ENCODE measurements around the gene MYCL.
A peak's percentile ranks its signal among the peaks of the same experiment; 100 is the strongest.
"Not testable (repeated sequence)": the region's sequence is repeated elsewhere in the genome, so short reads cannot be mapped to it uniquely, and the experiment has no call there.

The MYCL gene

DNA sequence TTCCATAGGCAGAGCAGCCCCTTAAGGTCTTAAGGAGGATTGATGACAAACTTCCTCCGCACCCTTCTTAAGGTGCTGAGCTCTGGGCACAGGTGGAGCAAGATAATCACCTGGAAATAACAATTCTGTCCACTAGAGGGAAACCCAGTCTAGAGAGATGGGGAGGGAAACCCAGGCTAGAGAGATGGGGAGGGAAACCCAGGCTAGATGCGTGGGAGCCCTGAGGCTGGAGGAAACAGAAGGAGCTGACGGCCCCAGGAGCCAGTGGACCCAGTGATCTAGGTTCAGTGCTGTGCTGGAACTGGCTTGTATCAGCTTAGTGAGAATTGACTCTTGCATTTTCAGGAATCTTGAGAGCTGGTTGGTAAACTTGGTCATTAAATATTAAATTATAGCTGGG, 17.8 kb upstream of the MYCL start:
- H3K4me3 ChIP-seq (ENCODE audit: low read depth in 1 of 5, low read length in 5 of 5), result no peak overlapping the region
- peaks cover 0 to 10% (median 5%) of the 10 kb centered on the region in 5 donors for H3K4me1 ChIP-seq (ENCODE audit: control insufficient read depth in 5 of 5, insufficient read depth in 5 of 5, low read length in 5 of 5)
- no peak overlapping the region for H3K27ac ChIP-seq (ENCODE audit: low read depth, low read length)

DNA sequence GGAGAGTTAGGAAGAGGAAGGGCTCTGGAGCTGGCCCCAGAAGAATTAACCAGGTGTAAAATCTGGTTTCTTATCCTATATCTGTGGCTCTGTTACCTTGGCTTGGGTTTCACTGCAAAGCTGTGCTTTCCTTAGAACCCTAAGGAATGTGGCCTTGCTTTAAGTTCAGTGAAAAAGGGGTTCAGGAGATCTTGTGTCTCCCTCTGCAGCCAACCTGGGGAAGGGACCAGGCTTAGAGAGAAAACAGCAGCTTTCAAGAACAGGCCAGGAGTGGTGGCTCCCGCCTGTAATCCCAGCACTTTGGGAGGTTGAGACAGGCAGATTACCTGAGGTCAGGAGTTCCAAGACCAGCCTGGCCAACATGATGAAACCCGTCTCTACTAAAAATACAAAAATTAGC, 16.1 kb upstream of the MYCL start:
- no peaks in the 10 kb centered on the region for H3K36me3 ChIP-seq (ENCODE audit: control insufficient read depth in 5 of 5, insufficient read depth in 5 of 5, low read length in 5 of 5)
- H3K4me1 ChIP-seq (ENCODE audit: control insufficient read depth in 5 of 5, insufficient read depth in 5 of 5, low read length in 5 of 5), result peaks cover 0 to 10% (median 5%) of the 10 kb centered on the region in 5 donors
- H3K9ac ChIP-seq (ENCODE audit: low read length in 5 of 5), result no peak overlapping the region
- H3K27ac ChIP-seq (ENCODE audit: low read depth, low read length), result no peak overlapping the region
- H3K9me3 ChIP-seq (ENCODE audit: control insufficient read depth in 5 of 5, low read length in 5 of 5), result no peaks in the 10 kb centered on the region
- H3K4me3 ChIP-seq (ENCODE audit: low read depth in 1 of 5, low read length in 5 of 5), result no peak overlapping the region
- peaks cover 0 to 11% (median 5%) of the 10 kb centered on the region in 5 donors for H3K27me3 ChIP-seq (ENCODE audit: control insufficient read depth in 5 of 5, insufficient read depth in 4 of 5, low read length in 5 of 5)

More for the DNA sequence above, 17.8 kb upstream of the MYCL start:
- H3K36me3 ChIP-seq (ENCODE audit: control insufficient read depth in 5 of 5, insufficient read depth in 5 of 5, low read length in 5 of 5), result no peaks in the 10 kb centered on the region
- no peaks in the 10 kb centered on the region for H3K9me3 ChIP-seq (ENCODE audit: control insufficient read depth in 5 of 5, low read length in 5 of 5)
- H3K9ac ChIP-seq (ENCODE audit: low read length in 5 of 5), result no peak overlapping the region
- peaks cover 0 to 11% (median 8%) of the 10 kb centered on the region in 5 donors for H3K27me3 ChIP-seq (ENCODE audit: control insufficient read depth in 5 of 5, insufficient read depth in 4 of 5, low read length in 5 of 5)

DNA sequence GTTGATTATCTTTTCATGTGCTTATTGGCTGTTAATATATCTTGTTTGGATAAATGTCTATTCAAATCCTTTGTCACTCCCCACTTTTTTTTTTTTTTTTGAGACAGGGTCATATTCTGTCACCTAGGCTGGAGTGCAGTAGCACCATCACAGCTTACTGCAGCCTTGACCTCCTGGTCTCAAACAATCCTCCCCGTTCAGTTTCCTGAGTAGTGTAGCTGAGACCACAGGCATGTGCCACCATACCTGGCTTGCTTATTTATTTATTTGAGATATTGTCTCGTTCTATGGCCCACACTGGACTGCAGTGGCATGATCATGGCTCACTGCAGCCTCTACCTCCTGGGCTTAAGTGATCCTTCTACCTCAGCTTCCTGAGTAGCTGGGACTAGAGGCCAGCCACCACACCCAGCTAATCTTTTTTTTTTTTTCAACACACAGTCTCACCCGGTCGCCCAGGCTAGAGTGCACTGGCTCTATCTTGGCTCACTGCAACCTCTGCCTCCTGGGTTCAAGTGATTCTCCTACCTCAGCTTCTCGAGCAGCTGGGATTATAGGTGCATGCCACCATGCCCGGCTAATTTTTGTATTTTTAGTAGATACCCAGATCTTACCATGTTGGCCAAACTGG, 13.9 kb upstream of the MYCL start:
- H3K27me3 ChIP-seq (ENCODE audit: control insufficient read depth in 5 of 5, insufficient read depth in 4 of 5, low read length in 5 of 5), result peaks cover 0 to 4% (median 0%) of the 10 kb centered on the region in 5 donors
- no peaks in the 10 kb centered on the region for H3K4me1 ChIP-seq (ENCODE audit: control insufficient read depth in 5 of 5, insufficient read depth in 5 of 5, low read length in 5 of 5)
- H3K9me3 ChIP-seq (ENCODE audit: control insufficient read depth in 5 of 5, low read length in 5 of 5), result no peaks in the 10 kb centered on the region
- H3K27ac ChIP-seq (ENCODE audit: low read depth, low read length), result no peak overlapping the region
- no peak overlapping the region for H3K4me3 ChIP-seq (ENCODE audit: low read depth in 1 of 5, low read length in 5 of 5)
- H3K36me3 ChIP-seq (ENCODE audit: control insufficient read depth in 5 of 5, insufficient read depth in 5 of 5, low read length in 5 of 5), result no peaks in the 10 kb centered on the region
- H3K9ac ChIP-seq (ENCODE audit: low read length in 5 of 5), result no peak overlapping the region

DNA sequence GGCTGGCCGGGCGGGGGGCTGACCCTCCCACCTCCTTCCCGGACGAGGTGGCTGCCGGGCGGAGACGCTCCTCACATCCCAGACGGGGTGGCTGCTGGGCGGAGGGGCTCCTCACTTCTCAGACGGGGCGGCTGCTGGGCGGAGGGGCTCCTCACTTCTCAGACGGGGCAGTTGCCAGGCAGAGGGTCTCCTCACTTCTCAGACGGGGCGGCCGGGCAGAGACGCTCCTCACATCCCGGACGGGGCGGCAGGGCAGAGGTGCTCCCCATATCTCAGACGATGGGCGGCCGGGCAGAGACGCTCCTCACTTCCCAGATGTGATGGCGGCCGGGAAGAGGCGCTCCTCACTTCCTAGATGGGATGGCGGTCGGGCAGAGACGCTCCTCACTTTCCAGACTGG, 11.4 kb upstream of the MYCL start:
- not testable (repeated sequence) for H3K4me3 ChIP-seq (ENCODE audit: low read depth in 1 of 5, low read length in 5 of 5); H3K27me3 ChIP-seq (ENCODE audit: control insufficient read depth in 5 of 5, insufficient read depth in 4 of 5, low read length in 5 of 5); H3K27ac ChIP-seq (ENCODE audit: low read depth, low read length)

DNA sequence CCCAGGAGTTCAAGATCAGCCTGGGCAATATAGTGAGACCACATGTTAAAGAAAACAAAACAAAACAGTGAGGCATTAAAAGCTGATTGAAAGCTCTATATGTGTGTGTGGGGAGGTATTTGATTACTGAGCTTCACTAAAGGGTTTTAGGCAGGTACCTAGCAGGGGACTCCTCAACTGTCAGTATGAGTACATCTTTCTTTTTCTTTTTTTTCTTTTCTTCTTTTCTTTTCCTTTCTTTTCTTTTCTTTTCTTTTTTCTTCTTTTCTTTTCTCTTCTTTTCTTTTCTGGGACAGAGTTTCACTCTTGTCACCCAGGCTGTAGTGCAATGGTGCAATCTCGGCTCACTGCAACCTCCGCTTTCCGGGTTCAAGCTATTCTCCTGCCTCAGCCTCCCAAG, 8.5 kb upstream of the MYCL start:
- Histone ChIP-seq H3K27ac (ENCODE audit: low read depth, low read length) (no peak overlapping the region), H3K36me3 (ENCODE audit: control insufficient read depth in 5 of 5, insufficient read depth in 5 of 5, low read length in 5 of 5) (no peaks in the 10 kb centered on the region), H3K27me3 (ENCODE audit: control insufficient read depth in 5 of 5, insufficient read depth in 4 of 5, low read length in 5 of 5) (peaks cover 0 to 6% (median 3%) of the 10 kb centered on the region in 5 donors), H3K9me3 (ENCODE audit: control insufficient read depth in 5 of 5, low read length in 5 of 5) (peaks cover 0 to 7% (median 3%) of the 10 kb centered on the region in 5 donors), H3K9ac (ENCODE audit: low read length in 5 of 5) (no peak overlapping the region), H3K4me3 (ENCODE audit: low read depth in 1 of 5, low read length in 5 of 5) (no peak overlapping the region), H3K4me1 (ENCODE audit: control insufficient read depth in 5 of 5, insufficient read depth in 5 of 5, low read length in 5 of 5) (no peaks in the 10 kb centered on the region)

More for the DNA sequence above, 11.4 kb upstream of the MYCL start:
- H3K4me1 ChIP-seq (ENCODE audit: control insufficient read depth in 5 of 5, insufficient read depth in 5 of 5, low read length in 5 of 5); H3K9ac ChIP-seq (ENCODE audit: low read length in 5 of 5); H3K36me3 ChIP-seq (ENCODE audit: control insufficient read depth in 5 of 5, insufficient read depth in 5 of 5, low read length in 5 of 5); H3K9me3 ChIP-seq (ENCODE audit: control insufficient read depth in 5 of 5, low read length in 5 of 5): not testable (repeated sequence)

DNA sequence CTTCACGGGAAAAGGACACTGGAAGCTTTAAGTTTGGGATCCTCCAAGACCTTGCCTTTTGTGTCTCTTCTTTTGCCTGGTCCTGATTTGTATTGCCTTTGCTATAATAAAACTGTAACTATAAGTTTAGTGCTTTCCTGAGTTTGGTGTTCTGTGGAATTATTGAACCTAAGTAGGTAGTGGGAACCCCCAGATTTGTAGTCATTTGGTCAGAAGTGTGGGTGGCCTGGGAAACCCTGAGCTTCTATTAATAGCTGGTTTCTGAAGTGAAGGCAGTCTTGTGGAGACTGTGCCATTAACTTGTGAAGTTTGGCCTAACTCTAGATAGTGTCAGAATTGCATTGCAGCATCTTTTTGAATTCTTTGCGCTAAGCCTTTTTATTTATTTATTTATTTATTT, 6.8 kb upstream of the MYCL start:
- Histone ChIP-seq H3K27ac (ENCODE audit: low read depth, low read length) (no peak overlapping the region), H3K4me1 (ENCODE audit: control insufficient read depth in 5 of 5, insufficient read depth in 5 of 5, low read length in 5 of 5) (no peaks in the 10 kb centered on the region), H3K36me3 (ENCODE audit: control insufficient read depth in 5 of 5, insufficient read depth in 5 of 5, low read length in 5 of 5) (no peaks in the 10 kb centered on the region), H3K9me3 (ENCODE audit: control insufficient read depth in 5 of 5, low read length in 5 of 5) (peaks cover 0 to 7% (median 3%) of the 10 kb centered on the region in 5 donors), H3K4me3 (ENCODE audit: low read depth in 1 of 5, low read length in 5 of 5) (no peak overlapping the region), H3K27me3 (ENCODE audit: control insufficient read depth in 5 of 5, insufficient read depth in 4 of 5, low read length in 5 of 5) (peaks cover 0 to 9% (median 4%) of the 10 kb centered on the region in 5 donors), H3K9ac (ENCODE audit: low read length in 5 of 5) (no peak overlapping the region)

DNA sequence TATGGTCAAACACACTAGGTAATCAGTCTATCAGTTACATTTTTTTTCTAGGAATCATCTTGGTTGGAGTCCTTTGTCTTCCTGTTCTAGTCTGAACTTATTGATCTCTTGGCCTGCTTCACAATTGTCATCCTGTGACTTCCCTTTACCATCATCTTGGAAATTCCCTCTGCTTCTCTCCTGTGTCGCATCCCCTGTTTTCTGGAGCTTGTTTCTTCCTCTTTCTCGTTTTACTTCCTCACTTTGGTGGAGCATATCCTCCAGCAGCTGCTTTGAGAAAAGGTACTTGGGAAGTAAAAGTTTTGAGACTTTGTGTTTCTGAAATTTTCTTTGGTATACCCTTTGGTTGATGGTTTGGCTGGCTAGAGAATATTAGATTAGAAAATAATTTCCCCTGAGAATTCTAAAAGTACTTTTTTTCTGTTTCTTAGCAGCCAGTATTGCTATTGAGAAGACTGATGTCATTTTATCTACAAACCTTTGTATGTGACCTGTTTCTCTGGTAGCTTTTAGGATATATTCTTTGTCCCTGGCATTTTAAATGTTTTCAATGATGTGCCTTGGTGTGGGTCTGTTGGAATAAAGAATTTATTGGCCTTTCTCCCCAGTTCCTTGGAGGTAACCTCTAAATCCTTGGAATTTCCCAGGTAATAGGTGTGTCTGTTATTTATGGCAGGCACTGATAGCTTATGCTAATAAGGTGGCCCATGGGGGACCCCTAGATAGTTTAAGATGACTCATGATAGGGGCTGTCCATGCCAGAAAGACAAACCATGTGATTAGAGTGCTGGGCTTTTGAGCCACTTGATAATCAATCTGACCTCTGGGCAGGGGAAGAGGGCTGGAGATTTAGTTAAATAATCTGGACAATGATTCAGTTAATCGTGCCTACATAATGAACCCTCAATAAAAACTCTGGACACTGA, 6.1 kb upstream of the MYCL start:
- Histone ChIP-seq H3K4me3 (ENCODE audit: low read depth in 1 of 5, low read length in 5 of 5) (no peak overlapping the region), H3K9ac (ENCODE audit: low read length in 5 of 5) (no peak overlapping the region), H3K4me1 (ENCODE audit: control insufficient read depth in 5 of 5, insufficient read depth in 5 of 5, low read length in 5 of 5) (no peaks in the 10 kb centered on the region), H3K9me3 (ENCODE audit: control insufficient read depth in 5 of 5, low read length in 5 of 5) (peaks cover 0 to 7% (median 3%) of the 10 kb centered on the region in 5 donors), H3K36me3 (ENCODE audit: control insufficient read depth in 5 of 5, insufficient read depth in 5 of 5, low read length in 5 of 5) (no peaks in the 10 kb centered on the region), H3K27ac (ENCODE audit: low read depth, low read length) (no peak overlapping the region), H3K27me3 (ENCODE audit: control insufficient read depth in 5 of 5, insufficient read depth in 4 of 5, low read length in 5 of 5) (peaks cover 6 to 15% (median 10%) of the 10 kb centered on the region in 5 donors)

DNA sequence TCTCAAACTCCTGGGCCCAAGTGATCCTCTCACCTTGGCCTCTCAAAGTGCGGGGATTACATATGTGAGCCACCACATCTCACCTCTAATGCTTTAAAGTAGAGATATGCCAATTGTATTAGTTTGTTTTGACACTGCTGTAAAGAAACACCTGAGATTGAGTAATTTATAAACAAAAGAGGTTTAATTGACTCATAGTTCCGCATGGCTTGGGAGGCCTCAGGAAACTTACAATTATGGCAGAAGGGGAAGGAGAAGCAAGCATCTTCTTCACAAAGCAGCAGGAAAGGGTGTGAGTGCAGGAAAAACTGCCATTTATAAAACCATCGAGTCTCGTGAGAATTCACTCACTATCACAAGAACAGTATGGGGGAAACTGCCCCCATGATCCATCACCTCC, 3.5 kb upstream of the MYCL start:
- H3K4me3 ChIP-seq (ENCODE audit: low read depth in 1 of 5, low read length in 5 of 5), result no peak overlapping the region
- H3K36me3 ChIP-seq (ENCODE audit: control insufficient read depth in 5 of 5, insufficient read depth in 5 of 5, low read length in 5 of 5), result no peaks in the 10 kb centered on the region
- peaks cover 0 to 7% (median 3%) of the 10 kb centered on the region in 5 donors for H3K9me3 ChIP-seq (ENCODE audit: control insufficient read depth in 5 of 5, low read length in 5 of 5)
- H3K4me1 ChIP-seq (ENCODE audit: control insufficient read depth in 5 of 5, insufficient read depth in 5 of 5, low read length in 5 of 5), result peaks cover 2 to 20% (median 19%) of the 10 kb centered on the region in 5 donors
- H3K27ac ChIP-seq (ENCODE audit: low read depth, low read length), result no peak overlapping the region
- peaks cover 7 to 24% (median 18%) of the 10 kb centered on the region in 5 donors for H3K27me3 ChIP-seq (ENCODE audit: control insufficient read depth in 5 of 5, insufficient read depth in 4 of 5, low read length in 5 of 5)
- H3K9ac ChIP-seq (ENCODE audit: low read length in 5 of 5), result no peak overlapping the region

DNA sequence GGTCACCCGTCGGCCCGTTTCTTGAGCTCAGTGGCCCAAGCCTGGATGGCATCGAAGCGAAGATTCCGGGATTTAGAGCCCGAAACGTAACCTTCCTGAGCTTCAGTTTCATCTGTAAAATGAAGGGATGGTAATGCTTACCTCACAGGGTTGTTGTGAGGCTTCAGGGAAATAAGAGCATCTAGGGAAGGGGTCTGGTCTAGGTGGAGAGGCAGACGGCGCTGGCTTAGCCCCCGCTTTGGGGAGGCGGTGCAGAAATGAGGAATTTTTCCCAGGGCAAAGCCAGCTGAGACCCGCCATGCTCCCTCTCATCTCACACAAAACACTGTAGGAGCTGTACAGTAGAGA, 717 bp upstream of the MYCL start:
- no peak overlapping the region for H3K27ac ChIP-seq (ENCODE audit: low read depth, low read length)
- no peak overlapping the region for H3K9ac ChIP-seq (ENCODE audit: low read length in 5 of 5)
- no peaks in the 10 kb centered on the region for H3K36me3 ChIP-seq (ENCODE audit: control insufficient read depth in 5 of 5, insufficient read depth in 5 of 5, low read length in 5 of 5)
- H3K4me1 ChIP-seq (ENCODE audit: control insufficient read depth in 5 of 5, insufficient read depth in 5 of 5, low read length in 5 of 5), result peaks cover 2 to 20% (median 19%) of the 10 kb centered on the region in 5 donors
- H3K9me3 ChIP-seq (ENCODE audit: control insufficient read depth in 5 of 5, low read length in 5 of 5), result no peaks in the 10 kb centered on the region
- H3K27me3 ChIP-seq (ENCODE audit: control insufficient read depth in 5 of 5, insufficient read depth in 4 of 5, low read length in 5 of 5), result peaks cover 18 to 45% (median 32%) of the 10 kb centered on the region in 5 donors
- peak overlapping the region in 4 of 5 donors; percentile 61 to 77 (median 64) for H3K4me3 ChIP-seq (ENCODE audit: low read depth in 1 of 5, low read length in 5 of 5)

DNA sequence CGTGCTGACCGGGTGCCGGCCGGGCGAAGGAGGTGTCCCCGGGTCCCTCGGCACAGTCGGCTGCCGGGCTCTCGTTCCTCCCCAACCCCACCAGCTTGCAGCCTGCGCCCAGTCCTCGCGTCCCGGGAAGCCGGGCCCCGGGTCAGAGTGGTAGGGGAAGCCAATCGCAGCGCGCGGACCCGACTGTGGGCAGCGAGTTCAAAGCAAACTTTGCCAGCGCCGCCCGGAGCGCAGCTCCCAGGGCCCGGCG, 328 bp downstream of the MYCL start:
- Histone ChIP-seq H3K4me3 (ENCODE audit: low read depth in 1 of 5, low read length in 5 of 5) (peak overlapping the region; percentile 33 to 77 (median 62)), H3K4me1 (ENCODE audit: control insufficient read depth in 5 of 5, insufficient read depth in 5 of 5, low read length in 5 of 5) (peaks cover 2 to 20% (median 19%) of the 10 kb centered on the region in 5 donors), H3K9ac (ENCODE audit: low read length in 5 of 5) (peak overlapping the region in 3 of 5 donors; percentile 20 to 52 (median 24)), H3K9me3 (ENCODE audit: control insufficient read depth in 5 of 5, low read length in 5 of 5) (no peaks in the 10 kb centered on the region), H3K36me3 (ENCODE audit: control insufficient read depth in 5 of 5, insufficient read depth in 5 of 5, low read length in 5 of 5) (no peaks in the 10 kb centered on the region), H3K27ac (ENCODE audit: low read depth, low read length) (no peak overlapping the region), H3K27me3 (ENCODE audit: control insufficient read depth in 5 of 5, insufficient read depth in 4 of 5, low read length in 5 of 5) (peaks cover 18 to 45% (median 32%) of the 10 kb centered on the region in 5 donors)

All from subcutaneous abdominal adipose tissue (tissue), 5 donors.